Right lobe of liver (tissue), 4 donors: ENCODE results near the gene GATC.

ENCODE experiments used
- CTCF ChIP-seq, 4 donors: fragments of 200-600 bp in 3 of 4; fragments of 450-650 bp in 1 of 4; IDR thresholded peaks; one replicate each; pipeline versions ENCODE4 v1.5.1 to v1.8.0; 2016 to 2022; ENCODE audit warnings: antibody characterized with exemption in 4 of 4, mild to moderate bottlenecking in 2 of 4
- POLR2A ChIP-seq: fragments of 450-650 bp; IDR thresholded peaks from one replicate; pipeline ENCODE4 v1.6.1; 2017; ENCODE audit warnings: antibody characterized with exemption, mild to moderate bottlenecking
- donor health status: DM: no; HTN: no; CAD: no.
- donor health status: DM: no; HTN: no; CAD: no.
- donor health status: DM: no; HTN: yes; CAD: no.

- no peak for TF ChIP-seq POLR2A
- TF ChIP-seq CTCF (IDR thresholded peaks at IDR 0.05) = no peak
Observed at GRCh38 chr12:120399531-120399930, 46.7 kb upstream of the GATC start.
